Stimulated activated CD4-positive, alpha-beta T cell treated with anti-CD3 and anti-CD28 coated beads, Interleukin-12 subunit alpha, Interleukin-12 subunit beta, amount 100 ng/mL, for 4 hours (primary cell): ENCODE results near the gene SEC23B.
"Not testable (repeated sequence)": the region's sequence is repeated elsewhere in the genome, so short reads cannot be mapped to it uniquely, and the experiment has no call there.

Experiments used
- DNase-seq: peaks from one replicate; pipeline ENCODE4 v3.0.0-alpha.2; 2020

The SEC23B gene

DNA sequence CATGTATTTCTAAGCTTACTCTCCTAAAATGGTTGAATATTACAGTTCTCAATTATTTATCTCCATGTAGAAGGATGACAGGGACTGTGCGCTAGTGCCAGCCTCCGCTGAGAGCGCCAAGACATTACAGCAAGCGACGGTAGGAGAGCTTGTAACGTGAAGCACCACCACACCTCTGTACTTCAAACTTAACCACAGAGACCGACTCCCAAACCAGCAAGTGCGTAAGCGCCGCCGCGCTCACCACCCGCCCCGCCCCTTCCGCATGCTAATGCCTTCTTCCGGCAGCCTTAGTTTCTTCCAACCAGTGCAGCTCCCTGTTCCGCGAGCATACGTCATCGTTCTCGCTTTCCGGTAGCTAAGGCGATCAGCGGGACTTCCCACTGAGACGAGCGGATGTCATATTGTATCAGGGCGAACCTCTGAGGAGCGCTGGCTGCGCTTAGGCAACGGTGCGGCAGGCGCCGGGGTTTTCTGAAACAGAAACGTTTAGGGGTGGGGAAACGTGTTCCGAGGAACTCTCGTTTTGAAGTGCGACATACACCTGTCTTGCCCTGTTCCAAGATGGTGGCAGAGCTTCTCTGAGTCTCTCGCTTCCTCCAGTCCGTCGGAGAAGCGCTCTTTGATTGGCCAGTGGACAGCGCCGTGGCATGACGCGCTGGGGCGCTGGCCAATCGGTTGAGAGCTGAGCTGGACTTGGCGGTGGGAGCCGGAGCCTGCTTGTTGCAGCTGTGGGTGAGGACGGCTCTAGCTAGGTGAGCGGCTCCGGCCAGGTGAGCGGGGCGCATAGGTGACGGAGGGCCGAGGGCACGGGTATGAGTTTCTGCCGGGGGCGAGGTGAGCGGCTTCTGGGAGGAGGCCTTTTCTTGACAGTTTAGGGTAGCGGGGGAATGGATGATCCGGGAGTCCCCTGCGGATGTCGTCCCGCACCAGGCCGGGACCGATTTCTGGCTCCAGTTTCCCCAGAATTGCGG, at the start of gene SEC23B:
TSS of gene SEC23B (plus strand) at position 723 of the 974 bp plus-strand sequence. CDS start 2,896 bp downstream, outside the sequence.
- peak; percentile 95 for DNase-seq

DNA sequence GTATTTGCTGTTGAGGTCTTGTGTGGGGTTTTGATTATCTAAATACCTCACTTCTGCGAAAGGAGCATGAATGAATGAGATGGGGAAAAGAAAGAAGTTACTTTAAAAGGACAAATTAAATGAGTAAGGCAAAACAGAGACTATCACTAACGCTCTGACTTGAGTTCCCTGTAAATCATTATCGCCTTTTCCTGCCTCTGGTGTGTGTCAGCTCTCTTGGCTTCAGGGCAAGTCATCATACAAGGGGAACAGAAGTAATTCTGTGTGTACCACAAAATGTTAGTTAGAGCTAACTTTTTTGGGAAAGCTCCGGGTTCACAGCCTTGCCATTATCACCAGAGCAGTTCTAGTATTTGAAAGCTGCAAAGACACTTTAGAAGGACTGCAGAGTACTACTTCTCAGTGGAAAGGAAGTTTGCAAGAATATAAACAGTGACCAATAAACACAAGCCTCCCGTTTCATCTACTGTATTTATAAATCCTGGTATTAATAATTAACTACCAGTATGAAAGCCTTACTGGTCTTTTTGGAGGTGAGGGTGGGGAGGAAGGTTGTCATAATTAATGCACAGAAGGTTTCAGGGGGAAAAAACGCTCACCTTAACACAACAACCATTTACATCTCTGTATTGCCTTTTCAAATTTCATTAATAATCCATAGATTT, 42.1 kb upstream of the SEC23B start:
- no peak for DNase-seq

DNA sequence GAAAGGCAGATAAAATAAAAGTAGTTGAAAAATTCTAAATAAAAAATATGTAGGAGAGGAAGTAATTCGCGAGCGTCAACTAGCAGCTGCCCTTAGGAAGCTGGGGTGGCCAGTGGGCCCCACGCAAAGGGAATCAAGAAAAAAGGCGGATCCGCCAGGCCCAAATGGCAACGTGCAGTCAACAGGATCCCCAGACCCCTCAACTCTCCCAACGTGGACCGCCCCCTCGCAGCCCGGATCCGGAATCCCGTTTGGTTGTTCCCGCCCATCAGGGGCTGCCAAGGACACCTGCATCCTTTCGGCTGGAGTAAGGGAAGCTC, 41.2 kb upstream of the SEC23B start:
- no peak for DNase-seq

DNA sequence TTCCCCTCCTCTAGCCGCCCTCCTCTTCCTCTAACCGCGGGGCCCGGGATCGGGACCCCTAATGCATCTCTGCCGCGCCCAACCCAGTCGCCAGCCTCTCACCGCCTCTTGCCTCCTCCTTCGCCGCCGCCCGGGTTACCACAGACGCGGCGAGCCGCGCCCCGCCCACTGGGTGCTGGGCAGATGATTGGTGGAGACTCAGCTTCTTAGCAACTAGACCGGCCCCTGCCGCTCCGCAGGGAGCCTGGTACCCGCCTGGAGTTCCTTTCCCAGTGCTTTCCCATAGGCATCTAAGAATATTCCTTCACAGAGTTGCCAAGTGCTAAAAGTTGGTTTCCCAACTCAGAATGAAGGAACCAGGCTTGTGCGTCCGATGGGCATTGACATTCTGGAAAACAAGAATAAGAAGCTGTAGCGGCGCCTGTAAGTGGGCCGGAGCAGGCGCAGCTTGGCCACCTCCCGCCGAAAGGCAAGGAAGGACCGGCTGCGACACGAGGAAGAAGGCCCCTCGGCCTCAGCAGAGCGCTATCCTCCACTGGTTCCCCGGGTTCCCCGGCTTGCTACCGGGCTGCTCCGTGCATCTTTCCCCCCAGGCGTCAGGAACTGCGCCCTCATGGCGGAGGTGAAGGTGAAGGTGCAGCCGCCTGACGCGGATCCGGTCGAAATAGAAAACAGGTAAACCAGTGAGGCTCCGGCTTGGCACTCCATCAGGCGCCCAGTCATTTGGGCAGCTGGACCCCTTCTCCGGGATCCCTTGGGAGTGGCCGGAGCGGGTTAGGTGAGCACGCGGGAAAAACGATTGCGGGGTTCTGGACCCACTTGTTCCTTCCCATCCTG, 40.6 kb upstream of the SEC23B start, which contains the start of the genes DZANK1 and POLR3F:
TSS of gene DZANK1 (minus strand) at position 137 of the 837 bp plus-strand sequence. CDS start 1,672 bp downstream, outside the sequence.
TSS of gene POLR3F (plus strand) at position 497 of the 837 bp plus-strand sequence. CDS start at position 614, 117 bp downstream.
- DNase-seq, result peak; percentile 91

DNA sequence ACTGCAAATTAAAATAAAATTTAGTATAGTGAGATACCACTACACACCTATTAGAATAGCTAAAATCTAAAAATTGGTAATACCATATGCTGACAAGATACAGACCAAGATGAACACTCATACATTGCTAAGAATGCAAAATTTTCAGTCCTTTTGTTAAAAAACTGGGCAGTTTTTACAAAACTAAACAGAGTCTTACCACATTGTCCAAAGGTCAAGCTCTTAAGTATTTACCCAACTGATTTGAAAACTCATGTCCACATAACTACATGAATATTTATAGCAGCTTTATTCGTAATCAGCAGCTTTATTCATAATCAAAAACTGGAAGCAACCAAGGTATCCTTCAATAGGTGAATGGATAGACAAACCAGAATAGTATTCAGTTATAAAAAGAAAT, 30.5 kb upstream of the SEC23B start:
- no peak for DNase-seq

DNA sequence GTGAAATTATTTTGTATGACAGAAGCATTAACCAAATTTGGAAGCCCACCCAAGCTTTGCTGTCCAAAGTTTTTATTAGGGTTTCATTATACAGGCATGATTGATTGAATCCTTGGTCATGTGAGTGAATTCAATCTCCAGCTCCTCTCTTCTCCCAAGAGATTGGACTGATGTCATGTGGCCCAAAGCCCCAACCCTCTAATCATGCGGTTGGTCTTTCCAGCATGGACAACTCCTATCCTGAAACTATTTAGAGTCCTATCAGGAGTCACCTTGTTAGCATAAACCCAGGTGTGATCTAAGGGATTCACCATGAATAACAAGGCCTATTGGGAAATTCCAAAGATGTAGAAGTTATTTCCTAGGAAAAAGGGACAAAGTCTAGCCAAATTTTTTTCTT, 29.9 kb upstream of the SEC23B start:
- DNase-seq, result no peak

DNA sequence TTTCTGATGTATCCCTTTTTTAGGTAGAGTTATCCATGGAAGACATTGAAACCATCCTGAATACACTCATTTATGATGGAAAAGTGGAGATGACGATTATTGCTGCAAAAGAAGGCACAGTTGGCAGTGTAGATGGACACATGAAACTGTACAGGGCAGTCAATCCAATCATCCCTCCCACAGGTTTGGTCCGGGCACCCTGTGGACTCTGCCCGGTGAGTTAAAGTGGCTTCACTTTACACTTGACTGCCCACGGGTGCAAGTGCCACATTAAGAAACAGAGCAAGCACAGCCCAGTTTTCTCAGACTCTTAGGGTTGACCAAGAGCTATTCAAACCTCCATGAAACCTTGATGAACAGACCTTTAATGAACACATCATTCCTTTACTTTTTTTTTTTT, 26.1 kb upstream of the SEC23B start:
- no peak for DNase-seq

DNA sequence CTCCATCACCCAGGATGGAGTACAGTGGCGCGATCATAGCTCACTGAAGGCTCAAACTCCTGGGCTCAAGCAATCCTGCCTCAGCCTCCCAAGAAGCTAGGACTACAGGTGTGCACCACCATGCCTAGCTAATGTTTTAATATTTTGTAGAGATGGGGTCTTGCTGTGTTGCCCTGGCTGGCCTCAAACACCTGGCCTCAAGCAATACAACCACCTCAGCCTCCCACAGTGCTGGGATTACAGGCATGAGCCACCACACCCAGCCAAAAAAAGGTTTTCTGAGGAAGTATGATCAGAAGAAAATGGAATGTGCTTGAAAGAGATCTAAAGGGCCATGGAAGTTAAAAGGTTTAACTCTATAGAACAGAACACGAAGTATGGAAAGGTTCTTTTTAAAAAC, 19.4 kb upstream of the SEC23B start:
- DNase-seq, result no peak

DNA sequence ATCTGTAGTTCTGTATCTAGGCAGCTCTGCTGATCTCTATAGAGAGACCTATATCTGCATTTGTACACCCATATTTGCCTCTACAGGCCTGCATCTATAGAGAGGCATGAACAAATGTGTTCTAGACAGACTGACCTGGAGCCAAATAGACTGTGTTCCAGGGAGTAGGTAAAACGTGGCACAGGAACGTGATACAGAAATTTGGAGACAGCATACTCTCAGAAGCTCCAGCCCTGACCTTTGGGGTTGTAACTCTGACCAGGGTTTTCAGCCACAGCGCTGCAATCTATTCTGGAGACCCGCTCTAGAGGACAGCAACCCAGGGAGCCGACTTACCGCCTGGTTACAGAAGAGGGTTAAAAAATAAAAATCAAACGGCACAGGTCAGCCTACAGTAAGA, 11.7 kb upstream of the SEC23B start:
- DNase-seq, result no peak

DNA sequence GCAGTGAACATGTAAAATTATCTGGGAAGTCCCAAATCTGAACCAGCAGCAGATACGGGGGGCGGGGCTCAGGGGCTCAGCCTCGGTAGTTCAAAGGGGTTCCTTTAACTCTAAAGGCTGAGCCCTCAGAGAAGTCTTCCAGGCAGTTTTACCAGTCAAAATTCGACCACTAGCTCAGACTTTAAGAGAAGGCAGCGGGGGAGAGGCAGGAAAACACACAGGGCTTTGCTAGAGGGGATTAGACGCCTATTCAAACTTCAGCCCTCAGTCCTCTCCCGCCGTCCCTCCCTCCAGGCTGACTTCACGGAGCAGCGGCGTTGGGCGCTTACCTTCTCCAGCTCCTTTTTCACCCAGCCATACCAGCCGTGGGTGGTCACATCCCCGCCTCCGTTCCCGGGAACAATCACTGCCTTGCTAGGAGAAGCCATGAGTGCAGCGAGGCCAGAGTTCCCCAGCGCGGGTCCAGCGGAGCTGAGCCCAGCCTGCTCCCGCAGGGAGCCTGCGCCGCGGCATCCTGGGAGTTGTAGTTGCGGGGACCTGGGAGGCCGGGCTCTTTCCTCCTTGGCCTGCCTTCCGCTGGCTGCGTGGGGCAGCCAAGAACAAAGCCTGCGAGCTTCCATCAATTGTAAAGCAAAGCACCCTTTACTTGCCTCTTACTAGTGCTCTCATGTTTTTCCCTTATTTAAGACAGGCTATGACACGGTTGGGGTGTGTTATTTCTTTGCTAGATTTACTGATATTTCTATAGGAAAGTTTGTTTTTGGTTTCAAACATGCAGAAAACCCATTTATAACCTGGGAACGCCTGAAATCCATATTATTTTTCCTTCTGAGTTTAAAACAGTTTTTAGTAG, 10.8 kb upstream of the SEC23B start, which contains the start of gene RBBP9:
TSS of gene RBBP9 (minus strand) at position 486 of the 853 bp plus-strand sequence. CDS start at position 428, 58 bp downstream.
- DNase-seq, result peak; percentile 76

DNA sequence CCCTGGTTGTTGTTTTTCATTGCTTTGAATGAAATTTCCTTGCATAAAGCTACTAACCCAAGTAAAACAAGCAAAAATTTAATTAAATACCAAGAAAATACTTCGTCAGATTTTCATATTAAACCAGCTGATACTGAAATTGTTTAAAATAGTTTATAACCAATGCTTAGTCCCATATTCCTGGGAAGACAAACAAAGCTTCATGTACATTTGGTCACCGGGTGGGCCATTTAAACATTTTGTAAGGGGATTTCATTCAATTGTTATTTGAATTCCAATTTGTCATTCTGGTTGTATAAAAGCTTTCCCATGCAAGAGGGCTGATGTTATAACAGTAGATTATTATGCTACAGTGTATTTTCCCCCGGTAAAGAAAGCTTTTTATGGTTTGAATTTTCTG, 10.1 kb upstream of the SEC23B start:
- no peak for DNase-seq

DNA sequence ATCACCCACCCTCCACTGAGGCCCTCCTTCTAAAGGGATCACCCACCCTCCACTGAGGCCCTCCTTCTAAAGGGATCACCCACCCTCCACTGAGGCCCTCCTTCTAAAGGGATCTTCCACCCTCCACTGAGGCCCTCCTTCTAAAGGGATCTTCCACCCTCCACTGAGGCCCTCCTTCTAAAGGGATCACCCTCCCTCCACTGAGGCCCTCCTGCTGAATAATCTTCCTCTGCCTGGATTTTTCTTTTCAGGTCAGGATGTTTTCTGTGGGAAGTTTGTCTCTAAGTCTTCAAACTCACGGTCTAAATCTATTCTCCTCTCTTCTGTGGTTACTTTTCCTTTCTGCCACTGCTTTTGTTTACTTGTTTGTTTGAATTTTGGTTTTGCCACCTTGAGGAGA, 6.1 kb upstream of the SEC23B start:
- DNase-seq, result not testable (repeated sequence)

DNA sequence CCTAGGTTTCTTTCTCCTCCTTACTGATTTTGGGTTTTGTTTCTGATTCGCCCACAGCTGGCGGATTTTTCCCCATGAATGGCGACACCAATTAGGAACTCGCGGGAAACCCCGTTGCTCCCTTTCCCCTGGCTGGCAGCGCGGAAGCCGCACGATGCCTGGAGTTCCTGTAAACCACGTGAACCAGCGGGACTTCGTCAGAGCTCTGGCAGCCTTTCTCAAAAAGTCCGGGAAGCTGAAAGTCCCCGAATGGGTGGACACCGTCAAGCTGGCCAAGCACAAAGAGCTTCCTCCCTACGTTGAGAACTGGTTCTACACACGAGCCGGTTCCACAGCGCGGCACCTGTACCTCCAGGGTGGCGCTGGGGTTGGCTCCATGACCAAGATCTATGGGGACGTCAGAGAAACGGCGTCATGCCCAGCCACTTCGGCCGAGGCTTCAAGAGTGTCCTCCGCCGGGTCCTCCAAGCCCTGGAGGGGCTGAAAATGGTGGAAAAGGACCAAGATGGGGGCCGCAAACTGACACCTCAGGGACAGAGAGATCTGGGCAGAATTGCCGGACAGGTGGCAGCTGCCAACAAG, 3.2 kb upstream of the SEC23B start:
- DNase-seq, result no peak

DNA sequence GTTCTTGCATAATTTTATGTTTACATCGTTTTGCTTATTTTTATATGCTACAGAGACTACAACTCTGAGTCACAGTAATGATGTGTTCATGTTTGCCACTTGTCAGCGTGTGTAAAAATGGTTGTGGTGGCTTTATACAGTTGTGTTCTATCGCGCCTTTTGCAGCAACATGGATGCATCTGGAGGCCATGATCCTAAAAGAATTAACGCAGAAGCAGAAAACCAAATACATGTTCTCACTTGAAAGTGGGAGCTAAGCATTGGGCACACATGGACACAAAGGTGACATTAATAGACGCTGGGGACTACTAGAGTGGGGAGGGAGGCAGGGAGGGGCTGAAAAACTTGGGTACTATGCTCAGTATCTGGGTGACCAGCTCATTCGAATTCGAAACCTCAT, 996 bp upstream of the SEC23B start:
- DNase-seq, result no peak

DNA sequence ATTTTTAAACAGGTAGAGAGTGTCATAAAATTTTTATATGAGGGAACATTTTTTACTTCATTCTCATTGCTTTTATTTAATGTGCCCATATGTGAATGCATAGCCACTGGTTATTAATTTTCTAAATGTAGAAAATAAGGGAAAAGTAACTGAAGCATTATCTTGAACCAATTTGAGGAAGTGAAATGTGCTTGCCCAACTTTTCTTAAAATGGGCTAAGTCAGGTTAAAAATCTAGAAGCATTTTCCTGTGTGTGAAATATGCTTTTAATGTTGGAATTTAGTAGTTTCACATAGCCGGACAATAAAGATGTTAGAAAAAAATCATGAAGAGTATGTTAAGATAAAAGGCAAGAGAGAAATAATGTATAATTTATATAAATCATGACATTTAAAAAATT, 3.8 kb downstream of the SEC23B start:
- no peak for DNase-seq

DNA sequence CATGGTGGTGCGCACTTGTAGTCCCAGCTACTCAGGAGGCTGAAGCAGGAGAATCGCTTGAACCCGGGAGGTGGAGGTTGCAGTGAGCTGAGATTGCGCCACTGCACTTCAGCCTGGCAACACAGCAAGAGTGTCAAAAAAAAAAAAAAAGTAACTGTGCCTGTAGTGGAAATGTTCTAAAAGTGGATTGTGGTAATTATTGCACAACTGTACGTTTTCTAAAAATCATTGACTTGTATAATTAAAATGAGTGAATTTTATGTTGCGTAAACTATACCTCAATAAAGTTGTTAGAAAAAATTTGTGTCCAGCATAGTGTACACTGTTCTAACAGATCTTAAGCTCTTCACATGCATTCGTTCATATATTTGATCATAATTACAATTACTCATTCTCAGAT, 5.5 kb downstream of the SEC23B start:
- no peak for DNase-seq

DNA sequence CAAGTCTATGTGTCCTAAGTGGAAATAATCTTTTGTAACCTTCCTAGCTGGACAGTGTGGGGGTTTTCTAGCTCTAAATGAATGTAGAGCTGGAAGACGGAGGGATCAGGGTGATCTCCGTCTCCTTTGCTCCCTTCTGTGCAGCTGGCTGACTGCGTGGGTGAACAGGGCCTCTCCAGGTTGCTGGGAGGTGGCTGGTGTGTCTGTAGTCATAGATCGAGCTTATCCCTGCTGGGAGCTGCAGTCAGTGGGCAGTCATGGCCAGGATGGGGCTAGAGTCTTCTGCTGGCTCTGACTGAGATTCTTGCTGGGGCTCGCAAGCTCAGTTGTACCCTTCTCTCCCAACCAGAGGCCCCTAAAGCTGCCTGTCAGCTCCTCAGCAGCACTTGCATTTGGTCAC, 6.4 kb downstream of the SEC23B start:
- no peak for DNase-seq

DNA sequence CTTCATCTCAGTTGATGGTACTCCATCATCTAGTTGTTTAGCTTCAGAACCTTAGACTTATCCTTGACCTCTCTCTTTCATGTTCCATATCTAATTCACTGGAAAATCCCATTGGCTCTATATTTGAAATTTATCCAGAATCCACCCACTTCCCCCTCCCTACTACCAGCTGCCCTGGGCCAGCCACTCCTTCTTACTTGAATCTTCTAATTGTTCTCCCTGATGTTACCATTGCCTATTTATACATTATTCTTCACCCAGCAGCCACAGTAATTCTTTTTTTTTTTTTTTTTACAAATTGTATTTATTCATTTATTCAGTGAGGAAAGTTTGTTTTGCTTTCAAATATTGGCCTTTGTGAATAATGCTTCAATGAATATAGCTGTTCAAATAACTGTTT, 8.2 kb downstream of the SEC23B start:
- DNase-seq, result no peak

DNA sequence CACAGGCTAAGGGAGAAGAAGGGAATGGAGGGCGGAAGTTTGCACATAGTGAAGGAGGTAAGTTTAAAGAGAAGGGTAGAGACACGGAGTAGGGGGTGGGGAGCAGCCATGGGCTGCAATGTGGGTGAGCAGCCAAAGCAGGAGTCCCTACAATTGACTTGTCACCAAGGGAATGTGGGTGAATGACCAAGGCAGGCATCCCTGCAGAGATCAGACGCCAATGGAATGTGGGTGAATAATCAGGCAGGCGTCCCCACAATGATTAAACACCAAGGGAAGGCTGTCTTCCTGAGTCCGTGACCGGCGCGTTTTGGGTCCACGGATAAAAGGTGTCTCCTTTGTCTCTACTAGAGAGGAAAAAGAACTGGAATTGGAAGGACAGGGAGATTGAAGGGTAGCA, 14.3 kb downstream of the SEC23B start:
- DNase-seq, result not testable (repeated sequence)

DNA sequence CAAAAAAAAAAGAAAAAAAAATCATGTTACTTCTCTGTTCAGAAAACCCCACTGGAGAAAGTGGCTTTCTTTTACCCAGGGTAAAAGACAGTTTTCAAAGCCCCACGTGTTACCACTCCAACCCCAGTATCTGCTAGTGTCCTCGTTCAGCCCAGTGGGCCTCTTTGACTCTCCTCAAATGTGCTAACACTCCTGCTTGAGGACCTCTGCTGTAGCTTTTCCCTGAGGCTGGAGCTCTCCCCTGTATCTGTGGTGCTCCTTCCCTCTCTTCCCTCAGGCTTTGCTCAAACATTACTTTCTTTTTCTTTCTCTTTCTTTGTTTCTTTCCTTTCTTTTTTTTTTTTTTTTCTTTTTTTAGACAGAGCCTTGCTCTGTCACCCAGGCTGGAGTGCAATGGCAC, 15.3 kb downstream of the SEC23B start:
- no peak for DNase-seq

DNA sequence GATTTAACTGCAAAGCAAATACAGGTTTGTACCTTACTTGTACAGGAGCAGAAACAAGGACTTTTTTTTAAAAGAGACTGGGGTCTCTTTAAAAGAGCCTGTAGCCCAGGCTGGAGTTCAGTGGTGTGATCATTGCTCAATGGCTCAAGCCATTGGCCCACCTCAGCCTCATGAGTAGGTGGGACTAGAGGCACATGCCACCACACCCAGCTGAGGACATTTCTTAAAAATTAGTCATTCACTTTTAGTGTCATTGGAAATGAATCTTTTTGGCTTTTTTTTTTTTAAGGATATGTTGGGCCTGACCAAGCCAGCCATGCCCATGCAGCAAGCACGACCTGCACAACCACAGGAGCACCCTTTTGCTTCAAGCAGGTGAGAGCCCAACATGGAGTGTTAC, 16.9 kb downstream of the SEC23B start:
- no peak for DNase-seq

DNA sequence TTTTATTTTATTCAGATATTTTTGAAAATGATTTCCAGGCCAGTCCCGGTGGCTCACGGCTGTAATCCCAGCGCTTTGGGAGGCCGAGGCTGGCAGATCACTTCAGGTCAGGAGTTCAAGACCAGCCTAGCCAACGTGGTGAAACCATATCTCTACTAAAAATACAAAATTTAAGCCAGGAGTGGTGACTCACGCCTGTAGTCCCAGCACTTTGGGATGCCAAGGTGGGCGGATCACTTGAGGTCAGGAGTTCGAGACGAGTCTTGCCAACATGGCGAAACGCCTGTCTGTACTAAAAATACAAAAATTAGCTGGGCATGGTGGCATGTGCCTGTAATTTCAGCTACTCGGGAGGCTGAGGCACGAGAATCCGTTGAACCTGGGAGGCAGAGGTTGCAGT, 19.0 kb downstream of the SEC23B start:
- DNase-seq, result not testable (repeated sequence)
